ENCODE results near the gene RAPGEF2.

Gene RAPGEF2

GRCh38 chr4:159150396-159150795, 47.5 kb downstream of the RAPGEF2 start (continued):
- TF ChIP-seq POU6F1 (CRISPR knock-in tag; IDR thresholded peaks at IDR 0.05; ENCODE audit: borderline replicate concordance, low read depth) (no peak), ESRRG (CRISPR knock-in tag; IDR thresholded peaks at IDR 0.05) (no peak)

- TF ChIP-seq ESRRG (CRISPR knock-in tag; IDR thresholded peaks at IDR 0.05) (no peak), ZFP3 (CRISPR knock-in tag; IDR thresholded peaks at IDR 0.05) (no peak)
- ATAC-seq = no peak
Observed at GRCh38 chr4:159150821-159151390, 48.0 kb downstream of the RAPGEF2 start.

GRCh38 chr4:159151689-159152088, 48.8 kb downstream of the RAPGEF2 start:
- TF ChIP-seq ARNTL (CRISPR knock-in tag; IDR thresholded peaks at IDR 0.05; ENCODE audit: borderline replicate concordance, low read depth) (no peak), CSDC2 (CRISPR knock-in tag; IDR thresholded peaks at IDR 0.05) (no peak), GLIS3 (CRISPR knock-in tag; IDR thresholded peaks at IDR 0.05) (no peak), TOX (CRISPR knock-in tag; IDR thresholded peaks at IDR 0.05; ENCODE audit: borderline replicate concordance) (no peak), RARB (CRISPR knock-in tag; IDR thresholded peaks at IDR 0.05) (no peak), PATZ1 (CRISPR knock-in tag; IDR thresholded peaks at IDR 0.05; ENCODE audit: borderline replicate concordance) (no peak), OSR1 (CRISPR knock-in tag; IDR thresholded peaks at IDR 0.05) (no peak), TSHZ2 (CRISPR knock-in tag; IDR thresholded peaks at IDR 0.05) (no peak), POU6F1 (CRISPR knock-in tag; IDR thresholded peaks at IDR 0.05; ENCODE audit: borderline replicate concordance, low read depth) (no peak), ZNF8 (CRISPR knock-in tag; IDR thresholded peaks at IDR 0.05) (no peak), ZC3H10 (CRISPR knock-in tag; IDR thresholded peaks at IDR 0.05) (no peak), ZNF565 (CRISPR knock-in tag; conservative IDR thresholded peaks at IDR 0.05; ENCODE audit: low read depth) (no peak), CSRNP3 (CRISPR knock-in tag; IDR thresholded peaks at IDR 0.05) (no peak), ISL1 (CRISPR knock-in tag; IDR thresholded peaks at IDR 0.05) (no peak), SNAI2 (CRISPR knock-in tag; IDR thresholded peaks at IDR 0.05) (no peak), ZFP3 (CRISPR knock-in tag; IDR thresholded peaks at IDR 0.05) (no peak), ZFP30 (CRISPR knock-in tag; IDR thresholded peaks at IDR 0.05) (no peak), PPARA (CRISPR knock-in tag; IDR thresholded peaks at IDR 0.05; ENCODE audit: borderline replicate concordance) (no peak), ESRRG (CRISPR knock-in tag; IDR thresholded peaks at IDR 0.05) (no peak), ZNF70 (CRISPR knock-in tag; IDR thresholded peaks at IDR 0.05) (no peak)
- ATAC-seq = no peak
